ENCODE results near the gene DOLPP1.

DOLPP1 gene

DNA sequence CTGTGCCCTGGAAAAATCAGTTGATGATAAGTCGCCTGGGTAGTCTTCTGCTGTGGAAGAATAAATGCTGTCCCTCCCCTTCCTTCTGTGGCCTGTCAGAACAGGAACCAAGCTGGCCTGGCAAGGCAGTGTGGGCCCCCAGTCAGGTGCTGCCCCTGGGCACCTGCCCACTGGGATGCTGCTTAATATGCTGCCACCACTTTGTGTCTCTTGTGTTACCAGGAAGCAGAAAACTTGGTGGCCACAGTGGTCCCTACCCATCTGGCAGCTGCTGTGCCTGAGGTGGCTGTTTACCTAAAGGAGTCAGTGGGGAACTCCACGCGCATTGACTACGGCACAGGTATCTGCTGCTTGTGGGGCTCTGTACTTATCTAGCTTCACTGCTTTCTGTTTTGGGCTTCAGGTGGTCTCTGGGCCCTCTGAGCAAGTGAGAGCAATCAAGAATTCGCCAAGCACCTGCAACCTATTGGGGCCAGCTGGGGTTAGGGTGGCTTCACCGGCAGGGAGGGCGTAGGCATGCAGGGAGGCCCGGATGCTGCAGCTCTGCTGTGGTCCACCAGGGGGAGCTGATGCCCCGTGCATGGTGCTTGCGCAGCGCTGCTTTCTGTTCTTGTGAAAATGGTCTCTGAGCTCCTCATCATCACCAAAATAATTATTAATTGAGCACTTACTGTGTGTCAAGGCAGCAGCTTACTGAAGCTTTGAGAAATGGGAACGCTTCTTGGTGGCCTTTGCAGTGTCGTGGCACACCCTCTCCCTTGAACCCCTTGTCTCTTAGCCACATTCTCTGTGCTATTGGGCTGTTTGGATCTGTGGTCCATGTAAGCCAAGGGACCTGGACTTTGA, 50.6 kb downstream of the DOLPP1 start:
- Histone ChIP-seq H3K36me3 (ENCODE audit: insufficient read depth, low read length) (peaks cover 17% of the 10 kb centered on the region), H3K27ac (ENCODE audit: low read depth, low read length) (no peak overlapping the region), H2AFZ (ENCODE audit: low read length, unreplicated experiment) (no peak overlapping the region), H3K4me1 (ENCODE audit: control insufficient read depth, insufficient read depth, low read length, unreplicated experiment) (peaks cover 7% of the 10 kb centered on the region), H3K27me3 (ENCODE audit: insufficient read depth, low read length) (no peaks in the 10 kb centered on the region), H3K79me2 (ENCODE audit: control insufficient read depth, insufficient read depth, low read length, unreplicated experiment) (no peaks in the 10 kb centered on the region), H3K4me3 (ENCODE audit: low read depth, low read length) (no peak overlapping the region)

DNA sequence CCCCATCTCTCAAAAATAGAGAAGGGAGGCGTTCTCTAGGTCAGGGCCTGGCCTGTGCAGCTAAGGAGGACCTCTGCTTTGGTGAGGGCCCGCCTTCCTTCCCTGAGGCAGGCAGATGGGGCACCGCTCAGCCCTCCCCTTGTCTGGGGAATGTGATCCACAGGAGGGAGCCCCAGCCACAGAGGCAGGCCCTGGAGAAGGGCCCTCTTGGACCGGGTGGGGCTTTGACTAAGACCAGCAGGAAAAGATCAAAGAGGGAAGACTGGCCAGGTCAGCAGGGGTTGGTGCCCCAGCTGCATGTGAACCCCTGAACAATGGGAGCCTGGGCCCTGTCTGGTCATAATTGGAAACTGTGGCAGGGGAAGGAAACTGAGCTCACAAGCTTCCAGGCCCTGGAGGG, 52.2 kb downstream of the DOLPP1 start:
- Histone ChIP-seq H3K4me3 (ENCODE audit: low read depth, low read length) (no peak overlapping the region), H3K27me3 (ENCODE audit: insufficient read depth, low read length) (no peaks in the 10 kb centered on the region), H2AFZ (ENCODE audit: low read length, unreplicated experiment) (no peak overlapping the region), H3K4me1 (ENCODE audit: control insufficient read depth, insufficient read depth, low read length, unreplicated experiment) (peaks cover 2% of the 10 kb centered on the region), H3K36me3 (ENCODE audit: insufficient read depth, low read length) (peaks cover 14% of the 10 kb centered on the region), H3K27ac (ENCODE audit: low read depth, low read length) (no peak overlapping the region), H3K79me2 (ENCODE audit: control insufficient read depth, insufficient read depth, low read length, unreplicated experiment) (no peaks in the 10 kb centered on the region)

DNA sequence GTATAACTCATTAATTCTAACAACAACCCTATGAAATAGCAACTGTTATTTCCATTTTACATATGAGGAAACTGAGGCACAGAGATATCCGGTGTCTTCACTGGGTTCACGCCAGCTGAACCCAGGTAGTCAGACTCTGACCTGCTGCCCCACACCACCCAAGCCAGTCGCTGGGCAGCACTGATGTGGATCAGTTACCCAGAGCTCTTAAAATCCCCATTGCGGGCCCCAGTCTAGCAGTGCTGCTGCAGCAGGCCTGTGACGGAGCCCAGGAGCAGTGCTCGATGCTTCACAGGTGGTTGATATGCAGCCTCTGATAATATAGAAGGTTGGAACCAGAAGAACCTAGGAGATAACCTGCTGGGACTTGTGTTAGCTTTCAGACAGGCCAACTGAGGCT, 54.6 kb downstream of the DOLPP1 start:
- Histone ChIP-seq H2AFZ (ENCODE audit: low read length, unreplicated experiment) (no peak overlapping the region), H3K36me3 (ENCODE audit: insufficient read depth, low read length) (peaks cover 8% of the 10 kb centered on the region), H3K4me3 (ENCODE audit: low read depth, low read length) (no peak overlapping the region), H3K4me1 (ENCODE audit: control insufficient read depth, insufficient read depth, low read length, unreplicated experiment) (peaks cover 23% of the 10 kb centered on the region), H3K27ac (ENCODE audit: low read depth, low read length) (no peak overlapping the region), H3K27me3 (ENCODE audit: insufficient read depth, low read length) (no peaks in the 10 kb centered on the region), H3K79me2 (ENCODE audit: control insufficient read depth, insufficient read depth, low read length, unreplicated experiment) (no peaks in the 10 kb centered on the region)

DNA sequence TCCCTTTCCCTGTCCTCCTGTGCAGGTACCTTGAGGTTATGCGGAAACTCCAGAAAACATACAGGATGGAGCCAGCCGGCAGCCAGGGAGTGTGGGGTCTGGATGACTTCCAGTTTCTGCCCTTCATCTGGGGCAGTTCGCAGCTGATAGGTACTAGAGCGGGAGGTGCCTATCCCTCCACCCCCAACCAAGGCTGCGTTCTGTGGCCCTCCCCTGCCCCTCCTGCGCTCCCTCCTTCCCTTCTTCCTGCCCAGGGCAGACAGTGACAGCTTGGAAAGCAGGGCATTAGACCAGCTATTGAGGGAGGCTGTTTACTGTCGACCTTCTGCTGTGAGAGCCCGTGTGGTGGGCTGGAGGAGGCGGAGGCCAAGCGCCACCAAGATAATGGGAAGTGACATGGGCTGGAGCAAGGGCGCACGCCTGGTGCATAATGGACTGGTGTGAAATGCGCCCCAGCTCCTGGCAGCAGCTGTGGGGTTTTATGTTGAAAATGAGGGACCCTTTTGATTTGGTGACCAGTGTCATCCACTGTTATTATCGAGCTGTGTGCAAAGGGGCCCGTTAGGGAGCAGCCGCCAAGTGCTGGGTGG, 55.6 kb downstream of the DOLPP1 start:
- H3K4me3 ChIP-seq (ENCODE audit: low read depth, low read length) = no peak overlapping the region

DNA sequence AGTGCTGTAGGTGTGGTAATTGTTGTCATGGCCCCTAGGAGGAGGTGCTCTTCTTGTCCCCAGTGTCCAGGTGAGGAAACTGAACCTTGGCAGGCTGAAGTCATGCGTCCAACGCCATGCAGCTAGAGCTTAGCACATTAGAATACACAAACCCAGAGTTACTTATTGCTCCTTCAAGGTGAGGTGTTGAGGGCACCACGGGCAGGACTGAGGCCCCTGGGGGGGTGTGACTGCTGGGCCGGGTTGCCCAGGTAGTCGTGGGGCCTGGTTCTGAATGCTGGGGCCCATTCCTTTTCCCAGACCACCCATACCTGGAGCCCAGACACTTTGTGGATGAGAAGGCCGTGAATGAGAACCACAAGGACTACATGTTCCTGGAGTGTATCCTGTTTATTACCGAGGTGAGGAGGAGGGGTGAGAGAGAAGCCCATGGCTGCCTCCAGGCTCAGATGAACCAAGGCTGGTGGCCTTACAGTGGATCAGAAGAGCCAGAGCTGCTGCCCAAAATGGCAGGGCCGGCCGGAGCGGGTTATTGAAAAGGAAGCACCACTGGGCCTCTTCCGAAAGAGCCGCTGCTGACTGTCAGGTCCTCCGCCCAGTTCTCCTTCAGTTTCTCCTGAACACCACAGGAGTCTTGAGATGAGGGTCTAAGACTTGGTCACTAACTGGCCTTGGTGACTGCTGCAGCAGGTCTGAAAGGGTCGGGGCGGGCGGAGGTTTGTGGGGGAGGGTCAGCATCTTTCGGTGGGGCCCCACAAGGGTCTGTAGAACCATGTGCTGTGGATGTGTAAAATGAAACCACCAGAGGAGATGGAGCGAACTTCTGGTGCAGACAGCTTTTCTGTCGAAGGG, 56.6 kb downstream of the DOLPP1 start:
- H3K27ac ChIP-seq (ENCODE audit: low read depth, low read length) = peak overlapping the region; percentile 100

More for the DNA sequence above, 55.6 kb downstream of the DOLPP1 start:
- Histone ChIP-seq H3K4me1 (ENCODE audit: control insufficient read depth, insufficient read depth, low read length, unreplicated experiment) (peaks cover 34% of the 10 kb centered on the region), H2AFZ (ENCODE audit: low read length, unreplicated experiment) (no peak overlapping the region), H3K36me3 (ENCODE audit: insufficient read depth, low read length) (peaks cover 3% of the 10 kb centered on the region; the same call in 1 of the 2 replicates), H3K79me2 (ENCODE audit: control insufficient read depth, insufficient read depth, low read length, unreplicated experiment) (peaks cover 1% of the 10 kb centered on the region), H3K27ac (ENCODE audit: low read depth, low read length) (no peak overlapping the region), H3K27me3 (ENCODE audit: insufficient read depth, low read length) (no peaks in the 10 kb centered on the region)

DNA sequence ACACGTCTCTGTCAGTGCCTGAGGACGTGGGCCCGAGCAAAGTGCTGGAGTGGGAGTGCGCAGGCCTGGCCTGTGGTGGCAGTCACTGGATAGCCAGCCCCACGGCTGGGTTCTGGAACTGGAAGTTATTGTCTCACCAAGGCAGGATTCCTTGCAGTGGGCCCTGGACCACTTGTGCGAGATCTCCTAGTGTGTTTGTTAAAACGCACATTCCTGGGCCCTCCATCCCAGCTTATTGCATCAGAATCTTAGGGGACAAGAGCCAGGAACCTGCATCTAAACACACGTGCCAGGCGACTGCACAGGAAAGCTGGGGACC, 57.2 kb downstream of the DOLPP1 start:
- no peaks in the 10 kb centered on the region for H3K27me3 ChIP-seq (ENCODE audit: insufficient read depth, low read length)
- peaks cover 3% of the 10 kb centered on the region; the same call in 1 of the 2 replicates for H3K36me3 ChIP-seq (ENCODE audit: insufficient read depth, low read length)
- peaks cover 11% of the 10 kb centered on the region for H3K79me2 ChIP-seq (ENCODE audit: control insufficient read depth, insufficient read depth, low read length, unreplicated experiment)
- no peak overlapping the region for H2AFZ ChIP-seq (ENCODE audit: low read length, unreplicated experiment)
- H3K4me1 ChIP-seq (ENCODE audit: control insufficient read depth, insufficient read depth, low read length, unreplicated experiment) = peaks cover 49% of the 10 kb centered on the region
- peak overlapping the region; percentile 100 for H3K27ac ChIP-seq (ENCODE audit: low read depth, low read length)
- no peak overlapping the region for H3K4me3 ChIP-seq (ENCODE audit: low read depth, low read length)

More for the DNA sequence above, 56.6 kb downstream of the DOLPP1 start:
- Histone ChIP-seq H3K79me2 (ENCODE audit: control insufficient read depth, insufficient read depth, low read length, unreplicated experiment) (peaks cover 9% of the 10 kb centered on the region), H3K4me3 (ENCODE audit: low read depth, low read length) (no peak overlapping the region), H3K27me3 (ENCODE audit: insufficient read depth, low read length) (no peaks in the 10 kb centered on the region), H3K4me1 (ENCODE audit: control insufficient read depth, insufficient read depth, low read length, unreplicated experiment) (peaks cover 44% of the 10 kb centered on the region), H2AFZ (ENCODE audit: low read length, unreplicated experiment) (no peak overlapping the region), H3K36me3 (ENCODE audit: insufficient read depth, low read length) (peaks cover 3% of the 10 kb centered on the region; the same call in 1 of the 2 replicates)

DNA sequence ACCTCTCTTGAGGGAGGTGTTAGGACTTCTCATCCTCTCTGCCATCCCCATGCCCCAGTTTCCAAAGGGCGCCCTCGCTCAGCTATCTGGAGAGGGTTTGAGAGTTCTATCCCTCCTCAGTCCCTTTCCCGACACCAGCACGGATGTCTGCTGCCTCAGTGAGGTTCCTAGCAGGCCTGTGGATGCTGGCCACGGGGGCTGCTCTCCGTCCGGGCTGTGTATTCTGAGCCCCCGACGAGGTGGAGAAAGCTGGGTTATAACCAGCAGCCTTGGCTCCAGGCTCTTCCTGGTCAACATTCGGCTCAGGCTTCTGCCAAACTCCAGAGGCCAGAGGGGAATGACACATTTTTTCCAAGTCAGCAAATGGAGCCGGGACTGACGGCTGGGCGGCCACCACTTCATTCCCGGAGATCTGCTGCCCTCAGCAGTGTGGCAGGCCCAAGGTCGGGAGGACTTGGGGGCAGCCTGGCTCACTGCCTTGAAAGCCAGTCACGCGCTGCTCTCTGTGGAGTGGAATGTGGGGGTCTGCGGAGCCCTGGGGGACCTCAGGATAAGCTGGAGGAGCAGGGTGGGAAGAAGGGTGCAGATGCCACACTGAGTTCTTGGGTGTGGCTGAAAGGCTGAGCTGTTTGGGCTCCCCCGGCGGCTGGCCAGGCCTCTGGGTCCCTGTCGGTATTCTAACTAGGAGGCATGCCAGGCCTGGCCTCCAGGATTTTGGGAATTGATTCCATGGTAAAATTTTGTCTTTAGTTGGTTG, 57.7 kb downstream of the DOLPP1 start:
- peaks cover 11% of the 10 kb centered on the region for H3K79me2 ChIP-seq (ENCODE audit: control insufficient read depth, insufficient read depth, low read length, unreplicated experiment)
- 0 out of 2 replicates have a peak overlapping the region, but pooled peaks have one; percentile 5 for H3K4me3 ChIP-seq (ENCODE audit: low read depth, low read length)
- no peaks in the 10 kb centered on the region for H3K27me3 ChIP-seq (ENCODE audit: insufficient read depth, low read length)
- peaks cover 54% of the 10 kb centered on the region for H3K4me1 ChIP-seq (ENCODE audit: control insufficient read depth, insufficient read depth, low read length, unreplicated experiment)
- peak overlapping the region; percentile 16 for H2AFZ ChIP-seq (ENCODE audit: low read length, unreplicated experiment)
- peaks cover under 1% of the 10 kb centered on the region; the same call in 1 of the 2 replicates for H3K36me3 ChIP-seq (ENCODE audit: insufficient read depth, low read length)
- H3K27ac ChIP-seq (ENCODE audit: low read depth, low read length) = peak overlapping the region; percentile 100

DNA sequence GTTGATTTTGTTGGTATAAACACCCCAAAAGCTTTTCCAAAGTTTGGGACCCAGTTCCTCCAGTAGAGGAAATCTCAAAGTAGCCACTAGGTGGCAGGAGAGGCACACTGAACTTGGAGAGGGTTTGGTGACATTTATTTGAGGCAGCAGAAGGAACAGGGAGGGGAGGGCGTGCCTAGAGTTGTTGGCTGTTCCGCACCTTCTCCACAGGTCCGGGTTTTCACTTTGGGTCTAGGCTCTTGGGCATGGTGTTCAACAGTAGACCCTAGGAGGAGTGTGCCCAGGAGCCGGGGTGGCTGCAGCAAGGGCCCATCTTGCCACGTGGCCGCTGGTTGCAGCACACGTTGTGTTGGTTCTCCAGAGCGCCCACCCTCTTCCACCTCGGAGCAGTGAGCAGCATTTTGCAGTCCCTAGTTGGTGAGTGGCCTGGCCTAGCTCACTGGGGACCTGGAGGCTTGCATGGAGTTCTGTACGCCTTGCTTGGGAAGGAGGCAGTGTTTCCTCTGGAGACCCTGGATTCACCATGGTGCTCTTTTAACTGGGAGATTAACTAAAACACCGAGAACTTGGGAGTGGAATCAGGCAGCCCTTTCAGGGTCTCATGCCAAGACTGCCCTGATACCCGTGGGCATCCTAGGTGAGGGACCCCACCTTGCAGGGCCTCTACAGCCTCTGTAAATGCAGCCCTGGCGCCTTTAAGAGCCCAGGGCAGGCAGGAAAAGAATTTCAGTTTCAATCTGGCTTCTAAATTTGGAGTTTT, 58.5 kb downstream of the DOLPP1 start:
- H2AFZ ChIP-seq (ENCODE audit: low read length, unreplicated experiment) = peak overlapping the region; percentile 16
- H3K27ac ChIP-seq (ENCODE audit: low read depth, low read length) = peak overlapping the region; percentile 100
- no peaks in the 10 kb centered on the region for H3K27me3 ChIP-seq (ENCODE audit: insufficient read depth, low read length)
- peaks cover 11% of the 10 kb centered on the region for H3K79me2 ChIP-seq (ENCODE audit: control insufficient read depth, insufficient read depth, low read length, unreplicated experiment)
- H3K36me3 ChIP-seq (ENCODE audit: insufficient read depth, low read length) = no peaks in the 10 kb centered on the region
- peak overlapping the region; percentile 66 for H3K4me3 ChIP-seq (ENCODE audit: low read depth, low read length)
- H3K4me1 ChIP-seq (ENCODE audit: control insufficient read depth, insufficient read depth, low read length, unreplicated experiment) = peaks cover 59% of the 10 kb centered on the region

DNA sequence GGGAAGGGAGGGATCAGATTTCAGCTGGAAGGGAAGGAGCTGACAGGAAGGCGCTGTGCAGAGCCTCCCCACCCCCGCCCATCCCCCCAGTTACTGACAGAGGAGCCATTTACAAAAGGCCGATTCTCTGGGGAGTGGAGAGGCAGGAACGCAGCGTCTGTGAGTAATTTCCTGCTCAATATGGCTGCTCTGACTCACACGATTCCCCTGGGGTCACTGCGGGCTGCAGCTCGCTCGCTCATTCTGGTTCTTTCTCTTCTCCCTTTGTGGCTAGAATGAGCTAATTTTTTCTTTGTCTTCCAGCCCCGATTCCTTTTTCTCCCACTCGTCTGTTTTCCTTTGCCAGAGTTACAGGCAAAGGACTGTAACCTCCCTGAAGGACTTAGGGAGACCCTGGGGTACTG, 59.1 kb downstream of the DOLPP1 start:
- peaks cover 62% of the 10 kb centered on the region for H3K4me1 ChIP-seq (ENCODE audit: control insufficient read depth, insufficient read depth, low read length, unreplicated experiment)
- no peak overlapping the region for H2AFZ ChIP-seq (ENCODE audit: low read length, unreplicated experiment)
- H3K27ac ChIP-seq (ENCODE audit: low read depth, low read length) = peak overlapping the region; percentile 100
- peak overlapping the region; percentile 66 for H3K4me3 ChIP-seq (ENCODE audit: low read depth, low read length)
- no peaks in the 10 kb centered on the region for H3K36me3 ChIP-seq (ENCODE audit: insufficient read depth, low read length)
- no peaks in the 10 kb centered on the region for H3K27me3 ChIP-seq (ENCODE audit: insufficient read depth, low read length)
- H3K79me2 ChIP-seq (ENCODE audit: control insufficient read depth, insufficient read depth, low read length, unreplicated experiment) = peaks cover 11% of the 10 kb centered on the region

Data from ACC112 (cell line).